HEK293 (cell line): ENCODE data around the gene MN1.

ENCODE experiments used
- CTCF ChIA-PET: fragments of 350-600 bp; formaldehyde crosslinking; extraction: SDS; loops from one replicate; lab custom pipeline; 2021; ENCODE audit warnings: antibody characterized with exemption; lab: Yijun Ruan, JAX
- POLR2A ChIA-PET: fragments of 300-600 bp; formaldehyde crosslinking; extraction: SDS; loops from one replicate; lab custom pipeline; 2020; ENCODE audit warnings: antibody characterized with exemption, inconsistent platforms; lab: Yijun Ruan, JAX
- H3K27ac ChIP-seq: fragments of 200-500 bp; sonication (Bioruptor generic); 2 replicates; pipeline ENCODE4 v1.5.1; 2014; ENCODE audit warnings: low read depth, low read length, control low read depth, inconsistent platforms; ENCODE audit errors: extremely low read depth
- H3K36me3 ChIP-seq, 2 experiments: fragments of 200-500 bp in 1 of 2; sonication (Bioruptor generic) in 1 of 2; 1 replicate in 1 of 2; 2 replicates in 1 of 2; pipeline ENCODE4 v1.5.1; 2014 to 2017; ENCODE audit warnings: inconsistent platforms in 2 of 2, low read length in 2 of 2; ENCODE audit not compliant: control insufficient read depth in 2 of 2, insufficient read depth in 1 of 2
- H3K4me1 ChIP-seq: fragments of 200-500 bp; sonication (Bioruptor generic); 2 replicates; pipeline ENCODE4 v1.5.1; 2014; ENCODE audit warnings: mild to moderate bottlenecking, low read length, inconsistent platforms; ENCODE audit not compliant: control insufficient read depth, insufficient read depth
- H3K4me3 ChIP-seq: 2 replicates; pipeline ENCODE4 v1.5.1; 2011; ENCODE audit warnings: low read depth, mild to moderate bottlenecking, control low read depth, low read length, moderate library complexity
- H3K9me3 ChIP-seq: fragments of 200-500 bp; sonication (Bioruptor generic); 2 replicates; pipeline ENCODE4 v1.5.1; 2014; ENCODE audit warnings: low read depth, low read length, inconsistent platforms; ENCODE audit not compliant: control insufficient read depth, insufficient read depth
- EGR2 ChIP-seq: fragments of 450-650 bp; formaldehyde crosslinking; IDR thresholded peaks from 2 replicates; pipeline ENCODE4 v1.5.1; 2016; ENCODE audit warnings: low read depth, missing biosample characterization, missing genetic modification characterization
- INSM2 ChIP-seq: fragments of 450-650 bp; formaldehyde crosslinking; IDR thresholded peaks from 2 replicates; pipeline ENCODE4 v1.5.1; 2016; ENCODE audit warnings: missing biosample characterization, missing genetic modification characterization
- MYNN ChIP-seq: fragments of 450-650 bp; formaldehyde crosslinking; IDR thresholded peaks from 2 replicates; pipeline ENCODE4 v1.5.1; 2016; ENCODE audit warnings: missing biosample characterization, missing genetic modification characterization, borderline replicate concordance
- SCRT1 ChIP-seq: fragments of 450-650 bp; formaldehyde crosslinking; IDR thresholded peaks from 2 replicates; pipeline ENCODE4 v1.5.1; 2016; ENCODE audit warnings: missing biosample characterization, missing genetic modification characterization, borderline replicate concordance
- SP3 ChIP-seq: fragments of 450-650 bp; formaldehyde crosslinking; IDR thresholded peaks from 2 replicates; pipeline ENCODE4 v1.5.1; 2016; ENCODE audit warnings: missing biosample characterization, missing genetic modification characterization
- ZNF202 ChIP-seq: fragments of 450-650 bp; formaldehyde crosslinking; IDR thresholded peaks from 2 replicates; pipeline ENCODE4 v1.5.1; 2016; ENCODE audit warnings: missing biosample characterization, missing genetic modification characterization, borderline replicate concordance
- ZNF266 ChIP-seq: fragments of 450-650 bp; formaldehyde crosslinking; IDR thresholded peaks from 2 replicates; pipeline ENCODE4 v1.5.1; 2016; ENCODE audit warnings: missing biosample characterization, missing genetic modification characterization, low read depth
- ZNF350 ChIP-seq: fragments of 450-650 bp; formaldehyde crosslinking; IDR thresholded peaks from 2 replicates; pipeline ENCODE4 v1.5.0; 2017; ENCODE audit warnings: missing biosample characterization, mild to moderate bottlenecking, missing genetic modification characterization
- ZNF571 ChIP-seq: fragments of 450-650 bp; formaldehyde crosslinking; IDR thresholded peaks from 2 replicates; pipeline ENCODE4 v1.5.0; 2017; ENCODE audit warnings: missing biosample characterization, missing genetic modification characterization
- ZNF580 ChIP-seq: fragments of 450-650 bp; formaldehyde crosslinking; IDR thresholded peaks from 2 replicates; pipeline ENCODE4 v1.5.1; 2016; ENCODE audit warnings: missing biosample characterization, missing genetic modification characterization
- ZNF639 ChIP-seq: fragments of 450-650 bp; formaldehyde crosslinking; IDR thresholded peaks from 2 replicates; pipeline ENCODE4 v1.5.1; 2016; ENCODE audit warnings: missing biosample characterization, missing genetic modification characterization
- ZNF654 ChIP-seq: fragments of 450-650 bp; formaldehyde crosslinking; IDR thresholded peaks from 2 replicates; pipeline ENCODE4 v1.5.1; 2016; ENCODE audit warnings: low read depth, missing biosample characterization, missing genetic modification characterization
- ZNF670 ChIP-seq: fragments of 450-650 bp; formaldehyde crosslinking; IDR thresholded peaks from 2 replicates; pipeline ENCODE4 v1.5.1; 2016; ENCODE audit warnings: missing biosample characterization, missing genetic modification characterization, low read depth
- ZNF704 ChIP-seq: fragments of 450-650 bp; formaldehyde crosslinking; IDR thresholded peaks from 2 replicates; pipeline ENCODE4 v1.5.1; 2016; ENCODE audit warnings: missing biosample characterization, missing genetic modification characterization
- ZNF768 ChIP-seq: fragments of 450-650 bp; formaldehyde crosslinking; IDR thresholded peaks from 2 replicates; pipeline ENCODE4 v1.5.1; 2018; ENCODE audit warnings: missing biosample characterization, mild to moderate bottlenecking, missing genetic modification characterization
- ZSCAN16 ChIP-seq: fragments of 450-650 bp; formaldehyde crosslinking; IDR thresholded peaks from 2 replicates; pipeline ENCODE4 v1.5.1; 2016; ENCODE audit warnings: missing biosample characterization, missing genetic modification characterization

Gene MN1

GRCh38 chr22:27846910-27847309 lies 45.4 kb upstream of the MN1 start:
- Histone ChIP-seq H3K4me1 (no peaks in the 10 kb centered on the region), H3K9me3 (no peaks in the 10 kb centered on the region), H3K4me3 (no peak overlapping the region), H3K27ac (no peak overlapping the region), H3K36me3 (peaks cover 21 to 52% of the 10 kb centered on the region in 2 experiments)
- ChIA-PET CTCF (interaction anchor here (1.4 kb wide), 1 partner anchor 163 kb away, joined by 4 read pairs; no protein-coding TSS in a partner anchor), POLR2A (no interaction called here)
- no peak for TF ChIP-seq ZNF768
- TF ChIP-seq ZNF654 (tag by site-specific recombination) = no peak
- no peak for TF ChIP-seq SCRT1 (tag by site-specific recombination)
- no peak for TF ChIP-seq ZNF704 (tag by site-specific recombination)
- no peak for TF ChIP-seq ZSCAN16

- Histone ChIP-seq H3K27ac (no peak overlapping the region), H3K9me3 (no peaks in the 10 kb centered on the region), H3K36me3 (peaks cover 15 to 50% of the 10 kb centered on the region in 2 experiments), H3K4me1 (no peaks in the 10 kb centered on the region), H3K4me3 (no peak overlapping the region)
- POLR2A ChIA-PET = no interaction called here
- CTCF ChIA-PET = no interaction called here
- TF ChIP-seq ZNF202 (tag by site-specific recombination) (no peak), INSM2 (tag by site-specific recombination) (no peak), ZNF350 (tag by site-specific recombination) (no peak), ZNF266 (tag by site-specific recombination) (no peak), ZNF571 (tag by site-specific recombination) (no peak), SP3 (tag by site-specific recombination) (no peak), ZNF580 (tag by site-specific recombination) (no peak), ZNF670 (tag by site-specific recombination) (no peak), ZNF639 (no peak)
Measured at GRCh38 chr22:27846248-27846757, 44.7 kb upstream of the MN1 start.

- Histone ChIP-seq H3K27ac (no peak overlapping the region), H3K9me3 (no peaks in the 10 kb centered on the region), H3K4me3 (no peak overlapping the region), H3K4me1 (no peaks in the 10 kb centered on the region), H3K36me3 (peaks cover 8 to 50% of the 10 kb centered on the region in 2 experiments)
- POLR2A ChIA-PET = no interaction called here
- CTCF ChIA-PET = no interaction called here
- TF ChIP-seq MYNN (tag by site-specific recombination) (no peak), EGR2 (0 out of 2 replicates have a peak, but pooled peaks have one; percentile 2)
Measured at GRCh38 chr22:27845644-27846043, 44.1 kb upstream of the MN1 start.
